GM12875 (cell line): ENCODE data around the gene ZMYM2.

Source experiments
- H3K4me3 ChIP-seq: one replicate; pipeline ENCODE4 v1.5.1; 2011; ENCODE audit warnings: low read depth, low read length, control low read depth
- TF ChIP-seq, protein P1 (sequence below): IDR thresholded peaks from 2 replicates; pipeline ENCODE4 v1.5.1; 2011; ENCODE audit warnings: low read depth, mild to moderate bottlenecking, control low read depth, inconsistent platforms, low read length, moderate library complexity, borderline replicate concordance; ENCODE audit not compliant: insufficient read depth

The ZMYM2 gene

DNA sequence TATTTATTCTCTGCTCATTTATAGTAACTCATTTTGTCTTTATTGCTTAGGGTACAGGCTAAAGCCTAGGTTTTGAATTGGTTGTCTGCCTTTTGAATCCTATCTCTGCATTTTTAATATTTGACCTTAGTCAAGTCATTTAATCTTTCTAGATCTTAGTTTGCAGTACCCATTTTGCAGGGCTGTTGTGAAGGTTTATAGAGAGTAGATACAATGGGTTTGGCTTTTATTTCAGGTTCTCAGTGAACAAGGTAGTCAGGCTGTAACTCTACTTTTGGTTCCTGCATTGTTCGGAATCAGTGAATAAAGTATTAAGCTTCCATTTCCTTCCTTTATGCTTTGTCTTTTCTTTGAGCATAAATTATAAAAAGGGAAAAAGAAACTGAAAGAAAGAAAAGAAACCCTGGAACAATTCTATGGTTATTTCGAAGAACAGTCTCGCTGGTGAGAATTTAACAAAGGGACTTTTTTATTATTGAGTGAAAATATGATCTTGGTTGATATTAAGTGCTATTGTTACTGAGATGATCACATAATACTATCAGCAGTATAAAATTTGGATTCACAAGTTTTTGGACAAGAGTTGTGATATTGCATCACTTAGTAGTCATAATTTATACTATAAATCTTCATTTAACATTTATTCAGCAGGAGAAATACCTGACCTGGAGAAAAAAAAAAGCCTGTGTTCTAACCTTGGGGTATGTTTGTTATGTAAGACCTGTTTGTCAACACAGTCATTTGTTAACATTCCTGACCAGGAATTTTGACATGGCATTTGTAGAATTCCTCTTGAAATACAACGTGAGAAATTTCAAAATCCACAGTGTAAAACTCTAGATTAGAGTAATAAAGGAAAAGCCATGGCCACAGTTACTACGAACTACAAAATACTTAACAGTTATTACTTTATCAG lies 91.3 kb downstream of the ZMYM2 start:
- TF ChIP-seq, protein P1, sequence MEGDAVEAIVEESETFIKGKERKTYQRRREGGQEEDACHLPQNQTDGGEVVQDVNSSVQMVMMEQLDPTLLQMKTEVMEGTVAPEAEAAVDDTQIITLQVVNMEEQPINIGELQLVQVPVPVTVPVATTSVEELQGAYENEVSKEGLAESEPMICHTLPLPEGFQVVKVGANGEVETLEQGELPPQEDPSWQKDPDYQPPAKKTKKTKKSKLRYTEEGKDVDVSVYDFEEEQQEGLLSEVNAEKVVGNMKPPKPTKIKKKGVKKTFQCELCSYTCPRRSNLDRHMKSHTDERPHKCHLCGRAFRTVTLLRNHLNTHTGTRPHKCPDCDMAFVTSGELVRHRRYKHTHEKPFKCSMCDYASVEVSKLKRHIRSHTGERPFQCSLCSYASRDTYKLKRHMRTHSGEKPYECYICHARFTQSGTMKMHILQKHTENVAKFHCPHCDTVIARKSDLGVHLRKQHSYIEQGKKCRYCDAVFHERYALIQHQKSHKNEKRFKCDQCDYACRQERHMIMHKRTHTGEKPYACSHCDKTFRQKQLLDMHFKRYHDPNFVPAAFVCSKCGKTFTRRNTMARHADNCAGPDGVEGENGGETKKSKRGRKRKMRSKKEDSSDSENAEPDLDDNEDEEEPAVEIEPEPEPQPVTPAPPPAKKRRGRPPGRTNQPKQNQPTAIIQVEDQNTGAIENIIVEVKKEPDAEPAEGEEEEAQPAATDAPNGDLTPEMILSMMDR = no peak
- no peak overlapping the region for H3K4me3 ChIP-seq

DNA sequence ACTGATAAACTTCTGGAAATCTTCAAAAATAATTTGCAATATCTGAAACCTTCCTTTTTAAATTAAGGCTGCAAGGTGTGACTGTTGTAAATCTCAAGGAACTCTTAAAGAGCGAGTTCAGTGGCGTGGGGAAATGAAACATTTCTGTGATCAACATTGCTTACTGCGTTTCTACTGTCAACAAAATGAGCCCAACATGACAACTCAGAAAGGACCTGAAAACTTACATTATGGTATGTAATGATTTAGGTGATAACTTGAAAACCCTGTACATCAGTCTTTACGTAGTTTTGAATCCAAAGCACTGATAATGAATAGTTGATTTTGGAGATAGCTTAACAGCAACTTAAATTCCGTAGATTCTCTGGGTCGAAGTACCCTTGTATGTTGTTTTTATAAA lies 92.8 kb downstream of the ZMYM2 start:
- no peak overlapping the region for H3K4me3 ChIP-seq
- TF ChIP-seq, protein P1 = no peak

DNA sequence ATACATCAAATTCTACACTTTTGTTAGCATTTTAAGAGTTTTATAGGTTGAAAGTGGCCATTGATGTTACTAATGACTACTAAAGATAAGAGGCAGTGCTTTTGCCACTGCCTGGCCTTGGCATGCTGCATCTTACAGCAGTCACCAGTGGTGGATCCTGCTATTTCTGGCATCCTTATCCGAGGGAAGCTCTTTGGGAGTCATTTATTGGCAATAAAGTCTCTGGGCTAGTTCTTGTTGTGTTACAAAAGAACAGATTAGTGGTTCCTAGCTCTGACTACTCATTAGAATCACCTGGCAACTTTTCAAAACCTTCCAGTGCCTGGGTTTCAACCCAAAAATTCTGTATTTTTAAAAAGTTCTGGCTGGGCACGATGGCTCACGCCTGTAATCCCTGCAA lies 94.5 kb downstream of the ZMYM2 start:
- TF ChIP-seq, protein P1 = no peak

GRCh38 chr13:20053891-20054290 lies 95.4 kb downstream of the ZMYM2 start:
- TF ChIP-seq, protein P1 = no peak
- H3K4me3 ChIP-seq = no peak overlapping the region

More for the DNA sequence above, 94.5 kb downstream of the ZMYM2 start:
- no peak overlapping the region for H3K4me3 ChIP-seq

GRCh38 chr13:20054586-20054985 lies 96.1 kb downstream of the ZMYM2 start:
- H3K4me3 ChIP-seq = no peak overlapping the region
- TF ChIP-seq, protein P1 = no peak

DNA sequence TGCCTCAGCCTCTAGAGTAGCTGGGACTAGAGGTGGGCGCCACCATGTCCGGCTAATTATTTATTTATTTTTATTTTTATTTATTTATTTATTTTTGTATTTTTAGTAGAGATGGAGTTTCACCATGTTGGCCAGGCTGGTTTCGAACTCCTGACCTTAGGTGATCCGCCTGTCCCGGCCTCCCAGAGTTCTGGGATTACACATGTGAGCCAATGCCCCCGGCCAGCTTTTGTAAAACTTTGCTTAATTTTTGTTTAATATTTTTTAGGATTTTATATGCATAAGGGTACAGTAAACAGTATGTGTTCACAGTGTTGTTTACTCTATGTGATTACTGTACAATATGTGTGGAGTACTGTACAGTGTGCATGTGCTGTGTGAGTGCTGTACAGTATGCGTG lies 98.7 kb downstream of the ZMYM2 start:
- TF ChIP-seq, protein P1 = no peak
- H3K4me3 ChIP-seq = no peak overlapping the region

GRCh38 chr13:20057963-20058362 lies 99.4 kb downstream of the ZMYM2 start:
- H3K4me3 ChIP-seq = no peak overlapping the region
- TF ChIP-seq, protein P1 = no peak
